Stimulated activated CD8-positive, alpha-beta memory T cell treated with anti-CD3 and anti-CD28 coated beads, Interleukin-12 subunit alpha, Interleukin-12 subunit beta, amount 100 ng/mL, for 24 hours (primary cell): ENCODE data around the gene FIBCD1.
"Not testable (repeated sequence)": the region's sequence is repeated elsewhere in the genome, so short reads cannot be mapped to it uniquely, and the experiment has no call there.

Experiments used
- DNase-seq: peaks from one replicate; pipeline ENCODE4 v3.0.0-alpha.2; 2020; ENCODE audit errors: extremely low read depth

Gene FIBCD1

DNA sequence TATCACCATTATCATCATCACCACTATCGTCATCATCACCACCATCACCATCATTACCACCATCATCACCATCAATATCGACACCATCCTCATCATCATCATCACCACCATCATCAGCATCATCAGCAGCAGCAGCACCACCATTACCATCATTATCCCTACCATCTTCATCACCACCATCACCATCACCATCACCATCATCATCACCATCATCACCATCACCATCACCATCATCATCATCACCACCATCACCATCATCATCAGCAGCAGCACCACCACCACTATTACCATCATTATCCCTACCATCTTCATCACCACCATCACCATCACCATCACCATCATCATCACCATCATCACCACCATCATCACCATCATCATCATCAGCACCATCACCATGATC is 15.9 kb upstream of the FIBCD1 start:
- DNase-seq: not testable (repeated sequence)

DNA sequence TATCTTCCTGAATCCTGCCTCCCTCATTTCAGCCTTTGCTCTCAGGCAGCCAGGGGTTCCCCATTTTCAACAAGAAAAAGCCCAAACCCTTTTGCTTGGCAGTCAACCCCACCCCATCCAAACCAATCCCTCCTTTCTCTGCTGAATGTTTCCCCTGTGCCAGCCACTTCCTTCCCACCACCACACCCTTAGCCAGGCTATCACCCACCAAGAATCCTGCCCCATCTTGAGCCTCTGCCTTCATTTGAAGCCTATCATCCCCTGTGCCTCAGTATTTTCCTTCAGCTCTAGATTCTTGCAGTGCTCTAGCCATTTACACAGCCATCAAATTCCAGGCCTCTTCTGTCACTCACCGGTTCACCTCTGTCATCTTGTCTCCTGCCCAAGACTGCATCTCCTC is 15.3 kb upstream of the FIBCD1 start:
- no peak for DNase-seq

DNA sequence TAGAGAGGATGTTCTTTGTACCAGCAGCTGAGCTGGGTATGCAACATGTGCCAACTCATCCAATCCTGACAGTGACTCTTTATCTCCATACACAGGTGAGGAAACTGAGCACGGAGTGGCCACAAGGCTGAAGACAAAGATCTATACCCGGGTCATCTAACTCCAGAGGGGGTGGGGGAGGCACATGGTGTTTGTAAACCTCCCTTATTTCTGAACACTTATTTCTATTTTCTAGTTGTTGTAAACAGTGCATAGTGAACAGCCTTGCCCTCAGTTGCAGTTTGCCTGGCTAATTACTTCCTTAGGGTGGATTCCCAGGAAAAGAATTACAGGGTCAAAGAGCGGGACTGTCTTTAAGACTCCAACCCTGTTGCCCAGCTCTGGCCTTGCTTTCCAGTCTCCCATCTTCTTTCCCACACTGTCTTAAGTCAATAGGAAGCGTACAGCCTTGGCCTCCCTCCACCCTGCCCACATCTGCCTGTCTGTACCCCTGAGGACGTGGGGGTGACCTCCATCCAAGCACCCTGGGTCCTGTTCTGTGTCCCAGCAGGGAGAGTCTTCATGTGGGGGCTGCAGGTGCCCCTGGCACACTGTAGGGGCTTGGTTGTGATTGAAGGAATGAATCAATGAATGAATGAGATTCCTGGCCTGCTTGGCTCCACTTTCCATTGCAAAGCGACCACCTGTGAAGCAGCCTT is 13.2 kb upstream of the FIBCD1 start:
- DNase-seq: no peak

DNA sequence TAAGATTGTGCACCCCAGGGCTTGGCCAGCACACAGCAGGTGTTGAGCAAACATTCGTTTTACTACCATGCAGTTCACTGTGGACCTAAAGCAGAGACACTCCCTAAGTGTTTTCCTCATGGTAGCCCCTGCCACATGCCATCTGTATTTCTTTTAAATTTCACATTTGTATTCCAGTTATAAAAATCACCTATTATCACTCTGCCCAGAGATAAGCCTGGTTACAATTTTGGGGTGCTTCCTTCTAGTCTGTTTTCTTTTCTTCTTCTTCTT is 10.9 kb upstream of the FIBCD1 start:
- DNase-seq: no peak

DNA sequence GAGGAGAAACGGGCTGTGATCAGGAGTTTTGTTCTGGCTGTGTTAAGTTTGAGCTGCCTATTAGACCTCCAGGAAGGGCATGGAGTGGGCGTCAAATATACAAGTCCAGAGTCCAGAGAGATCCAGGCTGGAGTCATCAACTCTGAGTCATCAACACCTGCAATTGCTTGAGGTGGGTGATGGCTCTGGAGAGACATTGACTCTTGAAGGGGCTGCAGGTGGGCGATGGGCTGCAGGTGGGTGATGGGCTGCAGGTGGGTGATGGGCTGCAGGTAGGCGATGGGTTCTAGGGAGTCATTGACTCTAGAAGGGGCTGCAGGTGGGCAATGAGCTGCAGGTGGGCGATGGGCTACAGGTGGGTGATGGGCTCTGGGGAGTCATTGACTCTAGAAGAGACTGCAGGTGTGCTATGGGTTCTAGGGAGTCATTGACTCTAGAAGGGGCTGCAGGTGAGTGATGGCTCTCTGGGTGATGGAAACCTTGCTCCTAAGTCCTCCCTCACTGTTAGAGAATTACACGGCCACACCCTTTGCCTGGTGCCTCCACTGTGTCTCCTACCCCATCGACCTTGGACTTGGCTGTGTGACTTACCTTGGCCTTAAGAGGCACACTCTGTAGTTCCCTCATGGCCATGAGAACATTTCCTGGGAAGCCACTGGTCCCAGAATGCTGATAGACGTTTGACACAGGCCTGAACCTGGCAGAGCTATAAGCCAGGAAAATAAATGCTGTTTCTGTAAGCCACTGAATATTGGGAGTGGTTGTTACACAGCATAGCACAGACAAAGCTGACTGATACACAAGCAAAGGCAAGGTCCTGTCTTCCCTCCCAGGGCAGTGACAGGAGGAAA is 10.4 kb upstream of the FIBCD1 start:
- DNase-seq: no peak

DNA sequence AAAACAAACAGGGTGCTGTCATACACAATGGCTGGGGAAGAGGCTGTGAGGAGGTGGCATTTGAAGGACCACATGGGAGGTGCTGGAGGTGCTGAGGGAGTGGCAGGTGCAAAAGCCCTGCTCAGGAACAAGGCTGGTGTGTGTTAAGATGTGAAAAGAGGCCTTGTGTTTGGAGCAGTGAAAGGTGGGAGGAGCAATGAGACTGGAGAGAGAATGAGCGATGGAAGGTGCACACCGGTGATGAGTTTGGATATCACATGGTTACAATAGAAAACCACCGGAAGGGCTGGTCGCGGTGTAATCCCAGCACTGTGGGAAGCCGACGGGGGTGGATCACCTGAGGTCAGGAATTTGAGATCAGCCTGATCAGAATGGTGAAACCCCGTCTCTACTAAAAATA is 9.2 kb upstream of the FIBCD1 start:
- DNase-seq: no peak

DNA sequence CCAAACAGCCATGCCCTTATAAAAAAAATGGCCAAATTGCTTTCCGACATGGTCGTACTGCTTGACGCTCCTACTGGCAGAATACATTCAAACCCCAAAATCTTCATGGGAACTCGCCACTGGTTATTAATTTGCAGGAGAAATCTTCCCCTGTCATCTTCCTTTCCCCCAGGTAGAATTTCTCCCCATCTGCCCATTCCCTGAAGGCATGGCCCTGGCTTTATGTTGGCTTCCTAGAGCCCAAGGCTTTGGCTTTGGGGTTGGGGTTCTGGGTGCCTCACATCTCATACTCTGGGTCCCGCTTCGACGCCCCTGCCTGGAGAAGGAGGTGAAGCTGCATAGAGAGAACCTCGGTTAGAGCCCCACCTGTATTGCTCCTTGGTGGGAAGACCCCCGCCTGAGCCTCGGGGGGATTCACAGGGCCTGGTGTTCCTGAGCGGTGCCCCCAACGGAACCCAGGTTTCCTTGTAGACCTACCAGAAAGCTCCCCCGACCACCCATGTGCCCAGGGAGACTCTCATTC is 8.6 kb upstream of the FIBCD1 start:
- DNase-seq: no peak

DNA sequence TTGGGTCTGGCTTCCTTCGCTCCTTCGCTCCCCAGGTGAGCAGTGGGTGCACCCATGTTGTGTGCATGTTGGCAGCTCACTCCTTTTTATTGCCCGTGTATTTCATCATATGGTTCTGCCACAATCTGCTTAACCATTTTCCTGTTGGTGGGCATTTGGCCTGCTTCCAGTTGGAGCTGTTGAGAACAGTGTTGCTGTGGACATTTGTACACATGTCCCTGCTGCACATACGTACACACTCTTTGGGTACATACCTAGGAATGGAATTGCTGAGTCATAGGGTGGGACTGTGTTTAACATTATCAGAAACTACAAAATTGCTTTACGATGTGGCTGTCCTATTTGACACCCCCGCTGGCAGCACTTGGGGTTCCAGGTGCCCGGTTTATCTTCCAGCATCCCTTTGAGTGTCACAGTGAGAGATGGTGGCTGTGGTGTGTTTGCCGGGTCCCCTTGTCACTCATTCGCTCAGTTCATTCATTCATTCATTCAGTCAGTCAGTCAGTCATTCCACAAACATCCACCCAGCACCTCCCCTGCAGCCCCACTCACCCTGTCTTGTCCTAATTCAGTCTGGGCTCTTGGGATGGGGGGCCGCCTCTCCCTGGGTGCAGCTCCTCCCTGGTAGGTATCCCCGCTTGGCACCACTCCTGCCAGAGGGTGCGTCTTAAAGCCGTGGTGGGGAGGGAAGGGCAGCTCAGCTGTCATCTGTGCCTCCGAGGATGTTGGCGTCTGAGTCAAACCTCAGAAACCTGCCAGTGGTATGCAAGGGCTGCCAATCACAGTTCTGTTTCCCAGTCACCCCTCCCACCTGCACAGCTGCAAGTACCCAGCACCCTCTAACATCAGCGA is 7.9 kb upstream of the FIBCD1 start:
- DNase-seq: no peak

DNA sequence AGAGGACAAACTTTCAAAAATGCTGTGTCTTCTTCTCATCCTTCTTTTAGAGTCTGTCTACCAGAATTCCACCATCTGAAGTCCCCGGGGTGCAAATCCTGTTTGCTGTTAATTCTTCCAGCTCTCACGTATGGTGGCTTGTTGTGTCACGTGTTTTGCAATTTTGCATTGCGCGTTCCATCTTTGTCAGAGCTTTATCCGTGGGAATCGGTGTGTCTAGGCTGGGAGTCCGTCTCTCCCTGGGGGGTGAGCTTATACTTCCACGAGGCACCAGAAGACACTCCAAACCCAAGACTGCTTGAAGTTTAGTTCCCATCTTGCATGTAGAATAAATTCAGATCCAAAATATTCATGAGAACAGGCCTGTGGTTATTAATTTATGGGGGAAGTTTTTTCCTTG is 6.1 kb upstream of the FIBCD1 start:
- DNase-seq: no peak

DNA sequence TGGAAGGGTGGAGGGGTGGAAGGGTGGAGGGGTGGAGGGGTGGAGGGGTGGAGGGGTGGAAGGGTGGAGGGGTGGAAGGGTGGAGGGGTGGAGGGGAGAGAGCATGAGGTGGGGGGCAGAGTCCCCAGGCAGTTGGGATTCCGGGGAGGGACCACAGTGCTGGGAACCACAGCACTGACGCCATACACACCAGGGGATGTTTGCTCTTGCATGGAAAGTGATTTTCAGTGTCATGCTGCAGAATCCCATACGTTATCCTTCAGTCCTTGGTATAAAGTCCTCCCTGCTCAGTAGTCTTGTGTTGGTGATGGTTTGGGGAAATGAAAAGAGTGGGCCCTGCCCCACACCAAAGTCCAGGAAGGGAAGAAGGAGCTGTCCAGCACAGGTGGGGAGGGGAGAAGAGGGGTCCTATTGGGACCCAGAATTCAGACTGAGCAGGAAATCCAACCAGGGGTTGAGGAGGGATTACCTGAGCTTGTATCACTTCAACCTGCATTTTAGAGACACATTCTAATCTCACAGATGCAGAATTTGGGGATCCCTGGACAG is 5.5 kb upstream of the FIBCD1 start:
- no peak for DNase-seq

DNA sequence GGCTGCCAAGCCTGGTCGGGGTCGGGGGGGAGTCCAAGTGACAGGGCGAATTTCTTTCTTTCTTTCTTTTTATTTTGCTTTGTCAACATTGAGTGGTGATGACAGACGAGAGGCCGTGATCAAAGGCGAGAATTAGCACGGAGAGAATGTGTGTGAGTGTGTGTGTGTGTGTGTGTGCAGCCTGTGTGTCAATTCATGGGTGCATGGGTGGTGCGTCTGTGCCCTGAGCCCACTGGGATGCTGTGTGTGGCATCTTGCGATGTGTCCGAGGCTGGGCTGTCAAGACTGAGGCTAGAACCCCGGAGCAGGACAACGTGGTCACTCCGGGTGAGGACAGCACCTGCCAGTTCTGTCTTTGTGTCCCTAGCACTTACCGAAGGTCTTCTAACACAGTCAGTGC is 4.7 kb upstream of the FIBCD1 start:
- no peak for DNase-seq

DNA sequence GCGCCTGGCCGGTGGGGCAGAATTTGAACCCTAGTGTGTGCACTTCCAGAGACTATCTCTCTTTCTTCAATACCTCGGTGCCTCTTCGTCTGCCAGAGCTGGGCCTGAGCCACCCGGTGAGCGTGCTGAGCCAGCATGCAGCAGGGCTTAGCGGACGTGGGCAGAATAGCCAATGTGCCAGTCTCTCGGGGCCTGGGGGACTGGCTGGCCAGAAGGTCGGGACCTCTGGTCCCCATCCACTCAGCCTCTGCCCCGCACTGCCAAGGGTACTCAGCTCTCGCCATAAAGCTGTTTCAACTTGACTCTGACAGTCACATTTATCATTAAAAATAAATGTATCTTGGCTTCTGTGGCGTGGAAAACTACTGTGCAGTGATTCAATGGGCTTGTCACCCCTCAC is 4.2 kb upstream of the FIBCD1 start:
- DNase-seq: no peak

DNA sequence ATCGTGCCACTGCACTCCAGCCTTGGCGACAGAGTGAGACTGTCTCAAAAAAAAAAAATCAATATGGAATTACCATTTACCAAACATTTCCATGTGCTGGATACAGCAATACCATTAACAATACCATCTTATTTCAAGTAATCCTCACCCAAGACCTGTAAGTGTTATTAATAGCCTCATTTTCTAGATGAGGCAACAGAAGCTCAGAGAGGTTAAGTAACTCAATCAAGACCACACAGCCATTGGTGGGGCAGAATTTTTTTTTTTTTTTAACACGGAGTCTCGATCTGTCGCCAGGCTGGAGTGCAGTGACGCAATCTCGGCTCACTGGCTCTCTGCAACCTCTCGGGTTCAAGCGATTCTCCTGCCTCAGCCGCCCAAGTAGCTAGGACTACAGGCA is 3.6 kb upstream of the FIBCD1 start:
- DNase-seq: no peak

DNA sequence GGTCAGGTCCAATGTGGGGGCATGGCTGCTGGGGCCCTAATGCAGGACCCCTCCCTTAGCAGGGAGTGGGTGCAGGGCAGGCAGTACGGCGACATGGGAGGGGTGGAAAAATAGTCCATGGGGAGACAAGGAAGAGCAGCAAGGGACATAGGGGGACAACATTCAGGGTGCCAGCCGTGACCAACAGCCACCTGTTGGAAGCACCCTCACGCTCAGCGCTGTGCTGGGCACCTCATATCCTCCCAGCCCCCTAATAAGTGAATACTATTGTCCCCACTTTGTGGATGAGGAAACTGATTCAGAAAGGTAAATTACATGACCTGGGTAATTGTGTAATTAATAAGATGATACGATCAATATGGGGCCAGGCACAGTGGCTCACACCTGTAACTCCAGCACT is 3.0 kb upstream of the FIBCD1 start:
- DNase-seq: no peak

DNA sequence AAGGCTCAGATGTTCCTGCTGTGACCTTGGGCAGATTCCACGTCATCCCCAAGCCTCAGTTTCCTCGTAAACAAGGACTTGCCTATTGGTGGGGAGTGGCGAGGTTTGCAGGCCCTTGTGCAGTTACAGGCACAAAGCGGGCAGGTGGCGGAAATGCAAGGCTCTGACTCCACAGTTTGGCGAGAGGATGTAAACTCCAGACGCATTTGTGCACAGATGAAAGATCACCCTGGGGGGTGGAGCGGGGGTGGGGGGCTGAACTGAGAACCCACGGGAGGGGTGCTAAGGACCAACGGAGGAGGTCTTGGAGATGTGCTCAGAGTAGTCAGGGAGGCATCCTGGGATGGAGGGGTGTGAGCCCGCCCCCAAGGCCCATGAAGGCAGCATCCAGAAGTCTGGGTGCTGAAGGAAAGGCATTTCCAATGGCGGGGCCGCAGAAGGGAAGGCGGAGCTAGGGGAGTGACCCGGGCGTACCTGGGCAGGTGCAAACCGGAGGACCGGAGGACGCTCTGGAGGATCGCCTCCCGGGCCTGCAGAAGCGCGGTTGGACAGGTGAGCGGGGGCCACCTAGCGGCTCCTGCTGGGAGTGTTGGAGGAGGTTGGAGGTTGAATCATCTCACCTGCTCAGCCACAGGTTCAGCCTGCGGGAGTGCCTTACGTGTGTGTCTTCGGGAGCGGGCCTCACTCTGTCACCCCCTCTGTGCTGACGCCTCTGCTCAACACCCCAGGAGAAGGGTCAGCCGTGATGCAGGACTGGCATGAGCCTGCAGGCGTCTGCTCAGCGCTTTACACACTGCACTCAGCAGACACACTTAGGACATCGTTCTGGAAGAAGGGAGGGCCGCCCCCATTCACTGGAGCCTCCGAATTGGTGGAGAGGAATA is 1.9 kb upstream of the FIBCD1 start:
- peak; percentile 27 for DNase-seq

DNA sequence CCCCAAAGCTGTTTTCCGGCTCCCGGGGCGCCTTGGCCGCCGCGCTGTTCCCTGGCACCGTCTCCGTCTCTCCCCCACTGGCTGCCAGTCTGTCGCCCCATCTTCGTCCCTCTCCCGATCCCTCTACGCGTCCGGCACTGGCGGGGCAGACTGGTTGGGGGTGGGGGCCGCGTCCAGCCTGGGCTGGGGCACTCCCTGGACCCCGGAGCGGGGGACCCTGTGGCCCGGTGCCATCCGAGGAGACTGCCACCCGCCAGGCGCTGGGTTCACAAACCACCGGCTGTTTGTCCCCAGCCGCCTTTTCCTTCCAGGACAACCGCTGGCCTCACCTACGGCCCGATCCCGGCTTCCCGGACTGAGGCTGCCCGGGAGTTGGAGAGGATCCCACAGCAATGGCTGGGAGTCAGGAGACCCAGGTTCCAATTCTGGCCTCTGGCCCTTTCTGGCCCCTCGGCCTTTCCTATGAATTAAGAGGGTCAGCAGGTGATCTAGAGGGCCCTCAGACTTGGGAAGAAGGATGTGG is 1.0 kb upstream of the FIBCD1 start:
- DNase-seq: no peak

DNA sequence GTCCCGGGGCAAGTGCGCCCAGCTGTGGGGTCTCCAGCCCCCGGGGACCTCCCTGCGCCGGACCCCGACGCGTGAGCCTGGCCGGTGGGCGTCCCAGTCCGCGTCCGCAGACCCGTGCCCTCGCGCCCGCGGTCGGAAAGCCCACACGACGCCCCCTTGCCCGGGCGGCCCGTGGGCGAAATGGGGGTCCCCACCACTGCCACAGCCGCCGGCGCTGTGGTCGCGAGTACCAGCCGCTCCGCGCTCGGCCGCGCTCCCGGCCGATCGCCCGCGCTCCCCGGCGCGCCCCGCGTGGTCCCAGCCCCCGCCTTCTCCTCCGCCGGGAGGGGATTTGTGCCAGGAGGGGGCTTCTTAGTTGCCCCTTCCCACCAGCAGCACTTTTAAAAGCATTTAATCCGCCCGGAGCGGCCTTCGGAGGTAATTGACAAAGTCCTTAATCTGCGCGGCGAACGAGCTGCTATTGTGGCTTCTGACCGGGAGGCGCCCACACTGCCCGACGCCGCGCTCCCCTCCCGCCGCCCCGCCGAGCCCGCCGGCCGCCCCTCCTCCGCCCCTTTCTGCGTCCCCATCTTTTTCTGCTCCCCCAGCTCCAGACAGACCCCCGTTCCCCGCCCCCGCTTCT is 469 bp upstream of the FIBCD1 start:
- no peak for DNase-seq

DNA sequence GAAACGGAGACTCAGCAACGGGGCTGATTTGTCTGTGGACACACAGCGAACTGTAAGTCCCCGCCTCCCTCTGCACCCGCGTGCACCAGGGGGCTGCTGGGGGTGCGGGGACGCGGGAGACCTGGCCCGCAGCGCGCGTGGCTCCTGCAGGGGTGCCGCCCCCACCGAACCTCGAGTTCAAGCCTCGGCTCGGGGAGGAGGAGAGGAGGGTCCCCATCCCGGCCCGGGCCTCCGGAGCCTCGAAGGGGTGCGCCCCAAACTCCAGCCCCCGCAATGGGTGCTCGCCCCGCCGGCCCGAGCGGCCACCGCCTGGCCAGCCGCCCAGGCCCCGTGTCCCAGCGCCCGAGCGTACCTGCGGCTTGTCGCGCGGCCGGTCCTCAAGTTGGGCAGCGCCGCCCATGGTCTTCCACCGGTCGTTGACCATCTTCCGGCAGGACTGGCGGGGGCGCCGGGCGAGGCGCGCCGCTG is 829 bp downstream of the FIBCD1 start:
- no peak for DNase-seq

DNA sequence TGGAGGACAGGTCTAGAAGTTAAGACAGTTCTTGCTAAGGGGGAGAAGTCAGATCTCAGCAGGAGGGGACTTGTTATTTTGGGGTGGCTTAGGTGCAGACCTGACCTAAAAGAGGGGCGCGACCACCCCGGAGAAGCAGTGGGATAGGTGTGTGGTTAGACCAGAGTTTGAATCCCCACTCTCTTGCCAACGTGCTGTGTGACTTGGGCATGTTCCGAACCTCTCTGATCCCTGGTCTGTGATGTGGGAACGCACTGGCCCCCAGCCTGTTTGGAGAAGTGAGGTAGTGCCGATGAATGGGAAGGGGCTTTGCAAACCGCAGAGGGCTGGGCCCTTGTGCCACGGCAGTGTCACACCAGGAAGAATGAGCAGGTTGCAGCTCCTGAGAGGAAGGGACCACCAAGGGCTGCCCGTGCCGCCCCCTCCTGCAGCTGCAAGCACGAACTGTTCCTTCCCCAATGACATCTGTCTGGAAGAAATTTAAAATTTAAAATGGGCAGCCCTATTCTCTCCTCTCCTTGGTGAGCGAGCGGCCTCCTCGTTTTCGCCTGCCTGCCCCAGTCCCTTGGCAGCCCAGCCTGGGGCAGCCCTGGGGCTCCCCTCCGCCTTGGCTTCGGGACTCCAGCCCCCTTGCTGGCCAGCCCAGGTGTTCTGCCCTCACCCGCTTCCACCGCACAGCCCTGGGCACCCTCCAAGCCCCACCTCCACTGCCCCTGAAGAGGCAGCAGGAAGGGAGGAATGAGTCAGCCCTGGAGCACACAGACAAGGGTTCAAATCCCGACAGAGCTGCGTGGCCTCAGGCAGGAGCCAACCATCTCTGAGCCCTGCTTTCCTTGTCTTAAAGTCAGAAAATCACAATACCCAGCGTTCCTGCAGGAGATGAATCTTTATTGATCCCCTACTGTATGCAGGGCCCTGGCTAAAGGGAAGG is 1.6 kb downstream of the FIBCD1 start:
- DNase-seq: no peak
